ENCODE measurements around the gene ENAH.
"Not testable (repeated sequence)": the region's sequence is repeated elsewhere in the genome, so short reads cannot be mapped to it uniquely, and the experiment has no call there.

Gene ENAH

DNA sequence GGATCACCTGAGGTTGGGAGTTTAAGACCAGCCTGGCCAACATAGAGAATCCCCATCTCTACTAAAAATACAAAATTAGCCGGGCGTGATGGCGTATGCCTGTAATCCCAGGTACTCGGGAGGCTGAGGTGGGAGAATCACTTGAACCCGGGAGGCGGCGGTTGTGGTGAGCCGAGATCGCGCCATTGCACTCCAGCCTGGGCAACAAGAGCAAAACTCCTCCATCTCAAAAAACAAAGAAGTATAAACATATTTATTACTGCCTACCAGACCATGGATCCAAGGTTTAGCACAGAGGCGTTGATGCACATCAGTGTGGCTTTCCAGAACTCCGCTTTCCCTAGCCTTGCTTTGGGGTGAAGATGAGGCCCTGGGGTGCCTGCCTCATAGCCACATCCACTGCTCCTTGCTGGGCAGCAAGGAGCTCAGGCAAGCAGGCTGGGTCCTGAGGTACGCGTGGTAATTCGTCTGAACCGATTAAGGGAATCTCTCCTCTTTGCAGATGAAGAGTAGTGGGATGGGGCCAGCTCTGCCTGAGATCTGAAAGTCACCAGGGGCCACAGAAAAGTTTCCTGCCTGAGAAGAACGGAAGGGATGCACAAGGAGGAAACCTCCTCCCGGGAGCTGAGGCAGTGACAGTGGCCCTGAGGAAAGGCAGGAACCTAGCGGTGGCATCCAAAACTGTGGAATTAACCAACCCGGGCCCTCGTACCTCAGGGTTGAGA is 172.8 kb downstream of the ENAH start:
- Histone ChIP-seq H3K9me3 (ENCODE audit: control insufficient read depth, low read length) (no peaks in the 10 kb centered on the region), H3K27ac (ENCODE audit: low read depth, low read length, severe bottlenecking) (no peak overlapping the region), H3K4me3 (ENCODE audit: extremely low read depth, insufficient read depth, low read length, poor library complexity, severe bottlenecking) (no peak overlapping the region), H3K4me1 (ENCODE audit: control insufficient read depth, insufficient read depth, low read length, poor library complexity, severe bottlenecking) (peaks cover 10% of the 10 kb centered on the region), H3K36me3 (ENCODE audit: control insufficient read depth, insufficient read depth, low read length) (no peaks in the 10 kb centered on the region)
- WGBS, 2 experiments (ENCODE audit: insufficient coverage in 2 of 2): 88 to 89% methylated on average over 21 of the region's 21 CpGs

DNA sequence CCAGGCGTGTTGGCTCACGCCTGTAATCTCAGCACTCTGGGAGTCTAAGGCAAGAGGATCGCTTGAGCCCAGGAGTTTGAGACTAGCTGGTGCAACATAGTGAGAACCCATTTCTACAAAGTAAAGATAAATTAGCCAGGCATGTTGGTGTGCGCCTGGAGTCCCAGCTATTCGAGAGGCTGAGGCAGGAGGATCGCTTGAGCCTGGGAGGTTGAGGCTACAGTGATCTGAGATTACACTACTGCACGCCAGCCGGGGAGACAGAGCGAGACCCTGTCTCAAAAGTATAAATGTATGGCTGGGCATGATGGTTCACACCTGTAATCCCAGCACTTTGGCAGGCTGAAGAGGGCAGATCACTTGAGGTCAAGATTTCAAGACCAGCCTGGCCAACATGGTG is 173.6 kb downstream of the ENAH start:
- Histone ChIP-seq H3K27ac (ENCODE audit: low read depth, low read length, severe bottlenecking) (no peak overlapping the region), H3K4me1 (ENCODE audit: control insufficient read depth, insufficient read depth, low read length, poor library complexity, severe bottlenecking) (peaks cover 10% of the 10 kb centered on the region), H3K36me3 (ENCODE audit: control insufficient read depth, insufficient read depth, low read length) (no peaks in the 10 kb centered on the region), H3K9me3 (ENCODE audit: control insufficient read depth, low read length) (no peaks in the 10 kb centered on the region), H3K4me3 (ENCODE audit: extremely low read depth, insufficient read depth, low read length, poor library complexity, severe bottlenecking) (no peak overlapping the region)
- 95 to 99% methylated on average over 6 to 9 of the region's 9 CpGs for WGBS, 2 experiments (ENCODE audit: insufficient coverage in 2 of 2)

DNA sequence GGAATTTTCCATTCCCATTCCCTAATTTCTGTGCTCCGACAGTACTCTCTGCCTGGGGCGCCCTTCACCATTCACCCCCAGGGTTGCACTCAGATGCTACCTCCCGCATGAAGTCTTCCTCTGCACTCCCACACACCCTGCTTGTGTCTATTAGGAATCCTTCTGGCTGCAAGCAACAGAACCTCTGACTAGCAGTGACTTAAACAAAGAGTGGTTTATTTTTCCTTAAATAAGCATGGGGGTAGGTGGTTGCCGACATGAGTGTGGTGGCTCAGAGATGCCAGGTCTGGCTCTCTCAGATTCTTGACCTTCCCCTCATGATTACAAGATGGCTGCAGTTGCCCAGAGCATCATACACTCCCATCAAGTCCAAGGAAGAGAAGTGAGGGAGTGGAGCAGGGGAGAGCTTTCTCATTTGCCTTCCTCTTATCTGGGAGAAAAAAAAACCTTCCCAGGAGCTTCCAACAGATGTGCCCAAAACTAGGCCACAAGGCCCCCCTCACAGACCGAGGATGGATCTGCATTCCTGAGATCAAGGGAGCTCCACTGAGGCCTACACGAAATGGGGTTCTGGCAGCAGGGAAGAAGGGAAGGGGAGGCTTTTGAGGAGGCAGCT is 175.5 kb downstream of the ENAH start:
- no peak overlapping the region for H3K4me3 ChIP-seq (ENCODE audit: extremely low read depth, insufficient read depth, low read length, poor library complexity, severe bottlenecking)
- no peak overlapping the region for H3K27ac ChIP-seq (ENCODE audit: low read depth, low read length, severe bottlenecking)
- no peaks in the 10 kb centered on the region for H3K9me3 ChIP-seq (ENCODE audit: control insufficient read depth, low read length)
- WGBS, 2 experiments (ENCODE audit: insufficient coverage in 2 of 2): 93 to 100% methylated on average over 3 to 4 of the region's 6 CpGs
- H3K36me3 ChIP-seq (ENCODE audit: control insufficient read depth, insufficient read depth, low read length): no peaks in the 10 kb centered on the region
- peaks cover 6% of the 10 kb centered on the region for H3K4me1 ChIP-seq (ENCODE audit: control insufficient read depth, insufficient read depth, low read length, poor library complexity, severe bottlenecking)

DNA sequence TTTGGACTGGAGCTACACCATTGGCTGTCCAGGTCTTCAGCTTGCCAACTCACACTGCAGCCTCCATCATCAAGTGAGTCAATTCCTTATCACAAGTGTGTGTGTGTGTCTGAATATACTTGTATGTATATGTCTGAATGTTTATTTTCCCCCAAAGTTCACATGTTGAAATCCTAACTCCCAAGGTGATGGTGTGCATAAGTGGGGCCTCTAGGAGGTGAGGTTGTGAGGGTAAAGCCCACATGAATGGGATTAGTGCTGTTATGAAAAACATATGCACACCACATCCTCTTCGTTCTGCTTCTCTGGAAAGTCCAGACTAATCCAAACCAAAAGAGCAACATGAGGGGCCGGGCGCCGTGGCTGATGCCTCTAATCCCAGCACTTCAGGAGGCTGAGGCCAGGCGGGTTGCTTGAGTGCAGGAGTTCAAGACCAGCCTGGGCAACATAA is 176.4 kb downstream of the ENAH start:
- 80 to 83% methylated on average over 1 to 5 of the region's 5 CpGs for WGBS, 2 experiments (ENCODE audit: insufficient coverage in 2 of 2)
- no peaks in the 10 kb centered on the region for H3K9me3 ChIP-seq (ENCODE audit: control insufficient read depth, low read length)
- no peak overlapping the region for H3K27ac ChIP-seq (ENCODE audit: low read depth, low read length, severe bottlenecking)
- peaks cover 6% of the 10 kb centered on the region for H3K4me1 ChIP-seq (ENCODE audit: control insufficient read depth, insufficient read depth, low read length, poor library complexity, severe bottlenecking)
- no peak overlapping the region for H3K4me3 ChIP-seq (ENCODE audit: extremely low read depth, insufficient read depth, low read length, poor library complexity, severe bottlenecking)
- no peaks in the 10 kb centered on the region for H3K36me3 ChIP-seq (ENCODE audit: control insufficient read depth, insufficient read depth, low read length)

DNA sequence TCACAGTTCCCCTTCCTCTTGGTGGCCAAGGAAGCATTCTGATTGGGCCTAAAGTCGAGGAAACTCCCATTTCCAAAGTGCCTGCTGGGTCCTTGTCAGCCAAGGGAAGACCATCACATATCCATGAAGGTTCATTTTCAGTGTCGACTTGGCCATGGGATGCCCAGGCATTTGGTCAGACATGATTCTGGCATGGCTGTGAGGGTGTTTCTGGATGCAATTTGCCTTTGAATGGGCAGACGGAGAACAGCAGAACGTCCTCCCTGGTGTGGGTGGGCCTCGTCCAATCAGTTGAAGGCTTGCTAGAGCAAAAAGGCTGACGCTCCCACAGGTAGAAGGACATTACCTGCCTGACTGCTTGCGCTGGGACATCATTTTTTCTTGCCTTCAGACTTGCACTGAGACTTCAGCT is 176.8 kb downstream of the ENAH start:
- Histone ChIP-seq H3K9me3 (ENCODE audit: control insufficient read depth, low read length) (no peaks in the 10 kb centered on the region), H3K36me3 (ENCODE audit: control insufficient read depth, insufficient read depth, low read length) (no peaks in the 10 kb centered on the region), H3K27ac (ENCODE audit: low read depth, low read length, severe bottlenecking) (no peak overlapping the region), H3K4me3 (ENCODE audit: extremely low read depth, insufficient read depth, low read length, poor library complexity, severe bottlenecking) (no peak overlapping the region), H3K4me1 (ENCODE audit: control insufficient read depth, insufficient read depth, low read length, poor library complexity, severe bottlenecking) (peaks cover 6% of the 10 kb centered on the region)
- 90 to 95% methylated on average over 7 of the region's 7 CpGs for WGBS, 2 experiments (ENCODE audit: insufficient coverage in 2 of 2)

DNA sequence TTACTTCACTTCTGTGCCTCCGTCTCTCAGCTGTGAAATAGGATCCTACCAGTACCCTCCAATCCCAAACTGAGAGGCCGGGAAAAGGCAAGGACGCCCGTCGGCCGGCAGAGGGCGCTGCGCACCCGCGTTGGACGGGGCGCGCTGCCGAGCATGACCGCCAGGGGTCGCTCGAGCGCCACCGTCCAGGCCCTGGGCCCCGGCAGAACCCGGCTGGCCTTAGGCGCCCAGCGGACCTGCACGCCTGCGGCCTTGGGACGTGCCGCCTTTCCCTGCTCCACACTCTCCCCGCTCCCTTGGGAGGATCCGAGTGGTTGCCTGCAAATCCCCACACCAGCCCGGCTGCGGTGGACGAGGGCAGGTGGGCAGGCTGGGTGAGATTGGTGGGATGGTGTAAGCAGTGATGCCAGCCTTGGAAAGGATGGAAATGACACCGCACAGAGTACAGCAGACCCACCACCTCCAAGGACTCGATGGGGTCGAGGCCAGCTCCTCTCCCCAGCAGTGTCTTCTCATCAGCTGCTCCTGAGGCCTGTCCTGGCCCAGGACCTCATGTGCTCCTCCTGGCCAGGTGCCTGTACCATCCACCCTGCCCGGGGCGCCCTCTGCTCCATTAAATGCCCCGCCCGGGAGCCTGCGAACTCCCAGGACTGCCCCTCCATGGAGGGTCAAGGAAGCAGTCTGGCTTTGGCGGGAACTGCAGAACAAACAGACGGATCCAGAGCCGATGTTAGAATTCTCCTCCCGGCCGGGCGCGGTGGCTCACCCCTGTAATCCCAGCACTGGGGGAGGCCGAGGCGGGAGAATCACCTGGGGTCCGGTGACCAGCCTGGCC is 177.7 kb downstream of the ENAH start:
- H3K4me3 ChIP-seq (ENCODE audit: extremely low read depth, insufficient read depth, low read length, poor library complexity, severe bottlenecking): no peak overlapping the region
- WGBS, 2 experiments (ENCODE audit: insufficient coverage in 2 of 2): 35 to 48% methylated on average over 29 to 38 of the region's 50 CpGs

DNA sequence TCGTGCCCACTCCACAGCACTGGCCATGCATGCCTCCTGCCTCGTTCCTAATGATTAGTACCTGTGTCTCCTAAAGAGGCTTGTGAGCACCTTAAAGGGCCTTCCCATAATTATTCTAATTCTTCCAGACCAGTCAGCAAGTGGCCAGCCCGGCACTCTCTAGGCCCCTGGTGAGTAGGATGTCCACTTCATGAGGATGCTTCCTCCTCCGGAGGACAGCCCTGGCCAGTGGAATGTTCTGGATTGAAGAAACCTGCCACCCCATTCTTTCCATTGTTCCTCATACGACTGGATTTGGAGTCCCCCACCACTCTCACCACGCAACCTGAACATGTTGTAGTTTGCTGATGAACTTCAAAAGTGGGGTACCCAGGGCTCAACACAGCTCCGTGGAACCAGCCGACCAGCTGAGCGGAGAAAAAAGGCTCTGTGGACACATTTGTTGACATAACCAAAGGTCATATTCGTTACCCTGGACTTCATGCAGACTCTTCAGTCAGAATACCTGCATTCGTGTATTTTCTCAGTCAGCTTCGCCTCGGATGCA is 178.4 kb downstream of the ENAH start:
- H3K4me1 ChIP-seq (ENCODE audit: control insufficient read depth, insufficient read depth, low read length, poor library complexity, severe bottlenecking): peaks cover 6% of the 10 kb centered on the region
- no peaks in the 10 kb centered on the region for H3K9me3 ChIP-seq (ENCODE audit: control insufficient read depth, low read length)
- H3K4me3 ChIP-seq (ENCODE audit: extremely low read depth, insufficient read depth, low read length, poor library complexity, severe bottlenecking): no peak overlapping the region
- no peak overlapping the region for H3K27ac ChIP-seq (ENCODE audit: low read depth, low read length, severe bottlenecking)
- no peaks in the 10 kb centered on the region for H3K36me3 ChIP-seq (ENCODE audit: control insufficient read depth, insufficient read depth, low read length)
- 47 to 50% methylated on average over 8 to 10 of the region's 13 CpGs for WGBS, 2 experiments (ENCODE audit: insufficient coverage in 2 of 2)

More for the DNA sequence above, 177.7 kb downstream of the ENAH start:
- Histone ChIP-seq H3K36me3 (ENCODE audit: control insufficient read depth, insufficient read depth, low read length) (no peaks in the 10 kb centered on the region), H3K9me3 (ENCODE audit: control insufficient read depth, low read length) (no peaks in the 10 kb centered on the region), H3K4me1 (ENCODE audit: control insufficient read depth, insufficient read depth, low read length, poor library complexity, severe bottlenecking) (peaks cover 6% of the 10 kb centered on the region), H3K27ac (ENCODE audit: low read depth, low read length, severe bottlenecking) (no peak overlapping the region)

DNA sequence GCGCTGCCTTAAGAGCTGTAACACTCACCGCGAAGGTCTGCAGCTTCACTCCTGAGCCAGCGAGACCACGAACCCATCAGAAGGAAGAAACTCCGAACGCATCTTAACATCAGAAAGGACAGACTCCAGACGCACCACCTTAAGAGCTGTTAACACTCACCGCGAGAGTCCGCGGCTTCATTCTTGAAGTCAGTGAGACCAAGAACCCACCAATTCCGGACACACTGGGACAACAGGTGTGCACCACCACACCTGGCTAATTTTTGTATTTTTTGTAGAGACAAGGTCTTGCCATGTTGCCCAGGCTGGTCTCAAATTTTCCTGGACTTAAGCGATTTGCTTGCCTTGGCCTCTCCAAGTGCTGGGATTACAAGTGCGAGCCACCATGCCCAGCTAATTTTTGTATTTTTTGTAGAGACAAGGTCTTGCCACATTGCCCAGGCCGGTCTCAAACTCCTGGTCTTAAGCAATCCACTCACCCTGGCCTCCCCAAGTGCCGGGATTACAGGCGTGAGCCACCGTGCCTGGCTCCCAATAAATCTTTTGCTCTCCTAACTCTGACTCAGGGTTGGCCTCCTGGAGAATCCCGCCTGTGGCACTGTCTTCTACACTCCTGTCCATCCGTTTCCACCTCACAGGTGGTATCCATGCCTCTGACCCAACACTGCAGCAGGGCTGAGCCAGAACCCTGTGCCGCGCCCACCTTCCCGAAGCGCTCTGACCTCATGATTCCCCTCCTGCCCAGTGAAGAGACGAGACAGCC is 179.1 kb downstream of the ENAH start:
- WGBS, 2 experiments (ENCODE audit: insufficient coverage in 2 of 2): 94 to 97% methylated on average over 20 to 24 of the region's 26 CpGs
- H3K9me3 ChIP-seq (ENCODE audit: control insufficient read depth, low read length); H3K36me3 ChIP-seq (ENCODE audit: control insufficient read depth, insufficient read depth, low read length); H3K27ac ChIP-seq (ENCODE audit: low read depth, low read length, severe bottlenecking); H3K4me1 ChIP-seq (ENCODE audit: control insufficient read depth, insufficient read depth, low read length, poor library complexity, severe bottlenecking); H3K4me3 ChIP-seq (ENCODE audit: extremely low read depth, insufficient read depth, low read length, poor library complexity, severe bottlenecking): not testable (repeated sequence)

DNA sequence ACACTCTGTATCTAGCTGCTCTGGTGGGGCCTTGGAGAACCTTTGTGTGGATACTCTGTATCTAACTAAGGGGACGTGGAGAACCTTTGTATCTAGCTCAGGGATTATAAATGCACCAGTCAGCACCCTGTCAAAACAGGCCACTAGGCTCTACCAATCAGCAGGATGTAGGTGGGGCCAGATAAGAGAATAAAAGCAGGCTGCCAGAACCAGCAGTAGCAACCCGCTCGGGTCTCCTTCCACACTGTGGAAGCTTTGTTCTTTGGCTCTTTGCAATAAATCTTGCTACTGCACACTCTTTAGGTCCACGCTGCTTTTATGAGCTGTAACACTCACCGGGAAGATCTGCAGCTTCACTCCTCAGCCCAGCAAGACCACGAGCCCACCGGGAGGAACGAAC is 179.7 kb downstream of the ENAH start:
- H3K4me3 ChIP-seq (ENCODE audit: extremely low read depth, insufficient read depth, low read length, poor library complexity, severe bottlenecking); H3K9me3 ChIP-seq (ENCODE audit: control insufficient read depth, low read length); H3K4me1 ChIP-seq (ENCODE audit: control insufficient read depth, insufficient read depth, low read length, poor library complexity, severe bottlenecking); H3K36me3 ChIP-seq (ENCODE audit: control insufficient read depth, insufficient read depth, low read length); H3K27ac ChIP-seq (ENCODE audit: low read depth, low read length, severe bottlenecking): not testable (repeated sequence)
- 93 to 98% methylated on average over 5 to 7 of the region's 8 CpGs for WGBS, 2 experiments (ENCODE audit: insufficient coverage in 2 of 2)

All from mesodermal cell (in vitro differentiated cells).